ENCODE data around the gene SMG6.

The SMG6 gene

DNA sequence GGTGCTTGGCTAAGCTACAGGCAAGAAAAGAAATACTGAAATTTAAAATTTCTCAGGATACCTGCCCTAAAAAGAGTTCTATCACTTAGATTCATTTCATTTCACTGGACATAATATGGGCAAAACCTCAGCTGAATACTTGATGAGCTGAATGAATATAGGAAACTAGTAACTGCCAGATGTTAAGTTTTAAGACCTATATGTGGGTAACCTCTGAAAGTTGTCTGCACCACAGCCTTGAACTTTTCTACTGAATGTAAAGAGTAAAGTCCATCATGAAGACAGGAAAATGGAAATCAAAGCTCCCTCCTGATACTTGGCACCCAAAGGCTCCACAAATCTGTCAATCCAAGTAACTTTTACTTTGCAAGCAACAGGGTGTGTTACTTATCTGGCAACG lies 197.9 kb downstream of the SMG6 start:
- no peaks in the 10 kb centered on the region for H3K9me2 ChIP-seq (replicated peaks; ENCODE audit: insufficient read depth, low read length)
- no peaks in the 10 kb centered on the region for H3K36me3 ChIP-seq (ENCODE audit: low read length)
- no peaks in the 10 kb centered on the region for H4K20me1 ChIP-seq (ENCODE audit: low read depth, low read length)
- no peaks in the 10 kb centered on the region for H3K27me3 ChIP-seq (ENCODE audit: low read length)
- H2AFZ ChIP-seq (ENCODE audit: low read depth, low read length, severe bottlenecking): no peak overlapping the region
- no peak overlapping the region for H3K9ac ChIP-seq (ENCODE audit: low read length)
- no peak overlapping the region for H3K27ac ChIP-seq (ENCODE audit: low read depth, low read length)
- no peak overlapping the region for H3K4me2 ChIP-seq (ENCODE audit: low read depth, low read length, poor library complexity, severe bottlenecking)
- H3K9me3 ChIP-seq (ENCODE audit: insufficient read depth, low read length): no peaks in the 10 kb centered on the region
- H3F3A ChIP-seq (ENCODE audit: insufficient read depth): no peaks in the 10 kb centered on the region
- H3K79me2 ChIP-seq (ENCODE audit: insufficient read depth, low read length): no peaks in the 10 kb centered on the region
- no peak overlapping the region for H3K4me3 ChIP-seq (ENCODE audit: insufficient read depth, low read length, poor library complexity, severe bottlenecking)
- no peak for TF ChIP-seq EZH2phosphoT487 (conservative IDR thresholded peaks at IDR 0.05; ENCODE audit: low read length)
- TF ChIP-seq, protein P1, sequence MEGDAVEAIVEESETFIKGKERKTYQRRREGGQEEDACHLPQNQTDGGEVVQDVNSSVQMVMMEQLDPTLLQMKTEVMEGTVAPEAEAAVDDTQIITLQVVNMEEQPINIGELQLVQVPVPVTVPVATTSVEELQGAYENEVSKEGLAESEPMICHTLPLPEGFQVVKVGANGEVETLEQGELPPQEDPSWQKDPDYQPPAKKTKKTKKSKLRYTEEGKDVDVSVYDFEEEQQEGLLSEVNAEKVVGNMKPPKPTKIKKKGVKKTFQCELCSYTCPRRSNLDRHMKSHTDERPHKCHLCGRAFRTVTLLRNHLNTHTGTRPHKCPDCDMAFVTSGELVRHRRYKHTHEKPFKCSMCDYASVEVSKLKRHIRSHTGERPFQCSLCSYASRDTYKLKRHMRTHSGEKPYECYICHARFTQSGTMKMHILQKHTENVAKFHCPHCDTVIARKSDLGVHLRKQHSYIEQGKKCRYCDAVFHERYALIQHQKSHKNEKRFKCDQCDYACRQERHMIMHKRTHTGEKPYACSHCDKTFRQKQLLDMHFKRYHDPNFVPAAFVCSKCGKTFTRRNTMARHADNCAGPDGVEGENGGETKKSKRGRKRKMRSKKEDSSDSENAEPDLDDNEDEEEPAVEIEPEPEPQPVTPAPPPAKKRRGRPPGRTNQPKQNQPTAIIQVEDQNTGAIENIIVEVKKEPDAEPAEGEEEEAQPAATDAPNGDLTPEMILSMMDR (IDR thresholded peaks at IDR 0.05; ENCODE audit: insufficient read depth, low read length, poor library complexity, severe bottlenecking): no peak

DNA sequence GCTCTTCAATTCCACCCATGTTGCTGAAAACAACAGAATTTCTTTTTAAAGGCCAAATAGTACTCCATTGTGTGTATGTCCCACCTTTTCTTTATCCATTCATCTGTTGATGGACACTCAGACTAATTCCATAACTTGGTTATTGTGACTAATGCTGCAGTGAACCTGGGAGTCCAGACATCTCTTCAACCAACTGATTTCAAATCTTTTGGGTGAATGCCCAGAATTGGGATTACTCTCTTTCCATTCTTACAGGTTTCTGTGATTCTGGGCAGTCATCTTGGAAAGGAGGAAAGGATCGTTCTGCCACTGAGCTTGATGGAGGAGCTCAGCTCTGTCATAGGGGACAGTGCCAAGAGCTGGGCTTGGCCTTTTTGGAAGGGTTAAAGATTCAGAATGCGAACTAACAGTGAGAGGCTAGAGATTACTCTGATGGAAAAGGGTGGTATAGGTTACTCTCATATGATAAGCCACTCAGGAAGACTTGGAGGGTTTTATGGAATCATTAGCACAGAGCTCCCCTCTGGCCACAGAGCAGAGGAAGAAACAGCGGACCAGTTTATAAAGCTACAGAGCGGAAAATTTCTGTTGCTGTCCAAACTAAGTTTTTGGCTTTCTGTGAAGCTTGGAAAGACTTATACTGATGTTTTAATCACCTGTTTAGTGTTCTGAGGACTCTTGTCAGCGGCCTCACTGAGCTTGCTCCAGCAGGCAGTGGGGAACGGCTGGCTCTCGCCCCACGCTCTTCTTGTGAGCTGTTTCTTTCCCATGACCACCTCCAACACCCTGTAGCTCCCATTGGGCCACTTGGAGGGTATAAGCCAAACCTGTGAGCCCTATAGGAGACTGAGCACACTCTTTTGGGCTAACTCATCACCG lies 200.4 kb downstream of the SMG6 start:
- no peak overlapping the region for H2AFZ ChIP-seq (ENCODE audit: low read depth, low read length, severe bottlenecking)
- H3K4me3 ChIP-seq (ENCODE audit: insufficient read depth, low read length, poor library complexity, severe bottlenecking): no peak overlapping the region
- H3F3A ChIP-seq (ENCODE audit: insufficient read depth): no peaks in the 10 kb centered on the region
- H3K27me3 ChIP-seq (ENCODE audit: low read length): no peaks in the 10 kb centered on the region
- H3K4me2 ChIP-seq (ENCODE audit: low read depth, low read length, poor library complexity, severe bottlenecking): no peak overlapping the region
- no peak overlapping the region for H3K27ac ChIP-seq (ENCODE audit: low read depth, low read length)
- H3K9me2 ChIP-seq (replicated peaks; ENCODE audit: insufficient read depth, low read length): no peaks in the 10 kb centered on the region
- H3K9me3 ChIP-seq (ENCODE audit: insufficient read depth, low read length): no peaks in the 10 kb centered on the region
- TF ChIP-seq, protein P1 (IDR thresholded peaks at IDR 0.05; ENCODE audit: insufficient read depth, low read length, poor library complexity, severe bottlenecking): no peak
- TF ChIP-seq EZH2phosphoT487 (conservative IDR thresholded peaks at IDR 0.05; ENCODE audit: low read length): no peak
- no peak overlapping the region for H3K9ac ChIP-seq (ENCODE audit: low read length)
- no peaks in the 10 kb centered on the region for H3K79me2 ChIP-seq (ENCODE audit: insufficient read depth, low read length)
- no peaks in the 10 kb centered on the region for H3K36me3 ChIP-seq (ENCODE audit: low read length)
- no peaks in the 10 kb centered on the region for H4K20me1 ChIP-seq (ENCODE audit: low read depth, low read length)

DNA sequence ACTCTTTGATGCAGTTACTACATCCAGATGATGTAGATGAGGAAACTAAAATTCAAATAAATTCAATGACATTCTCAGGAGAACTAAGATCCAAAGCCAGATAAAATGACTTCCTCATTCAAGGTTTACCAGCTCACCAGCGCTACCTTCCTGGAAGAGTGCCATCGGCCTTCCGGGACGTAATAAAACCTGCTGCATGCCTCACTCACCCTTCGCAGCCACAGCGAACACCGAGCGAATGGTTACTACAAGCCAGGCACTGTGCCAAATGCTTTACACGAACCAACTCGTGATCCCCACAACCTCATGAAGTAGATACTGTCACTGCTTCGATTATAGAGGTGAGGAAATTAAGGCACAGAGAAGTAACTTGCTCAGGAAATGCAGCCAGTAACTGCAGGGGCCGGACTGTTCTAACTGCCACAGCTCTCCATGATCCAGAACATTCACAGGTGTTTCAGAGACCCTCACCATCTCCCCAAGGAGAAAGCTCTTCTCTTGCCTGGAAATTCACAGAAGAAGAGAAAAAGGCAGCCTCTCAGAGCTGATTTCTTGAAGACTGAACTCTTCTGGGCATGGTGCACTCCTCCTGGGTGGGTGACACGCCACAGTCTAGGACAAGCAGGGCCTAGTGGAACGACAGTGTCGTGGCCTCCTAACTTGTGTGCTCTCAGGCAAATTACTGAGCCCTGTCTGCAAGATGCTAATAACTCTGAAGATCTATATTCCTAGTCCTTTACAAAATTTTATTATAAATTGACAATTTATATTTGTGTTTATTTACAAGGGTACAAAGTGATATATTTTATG lies 201.9 kb downstream of the SMG6 start:
- no peaks in the 10 kb centered on the region for H4K20me1 ChIP-seq (ENCODE audit: low read depth, low read length)
- no peaks in the 10 kb centered on the region for H3K27me3 ChIP-seq (ENCODE audit: low read length)
- H3K4me3 ChIP-seq (ENCODE audit: insufficient read depth, low read length, poor library complexity, severe bottlenecking): no peak overlapping the region
- H3K36me3 ChIP-seq (ENCODE audit: low read length): no peaks in the 10 kb centered on the region
- H3K79me2 ChIP-seq (ENCODE audit: insufficient read depth, low read length): no peaks in the 10 kb centered on the region
- H2AFZ ChIP-seq (ENCODE audit: low read depth, low read length, severe bottlenecking): no peak overlapping the region
- H3K9me2 ChIP-seq (replicated peaks; ENCODE audit: insufficient read depth, low read length): no peaks in the 10 kb centered on the region
- H3F3A ChIP-seq (ENCODE audit: insufficient read depth): no peaks in the 10 kb centered on the region
- no peak overlapping the region for H3K27ac ChIP-seq (ENCODE audit: low read depth, low read length)
- TF ChIP-seq, protein P1 (IDR thresholded peaks at IDR 0.05; ENCODE audit: insufficient read depth, low read length, poor library complexity, severe bottlenecking): no peak
- no peak for TF ChIP-seq EZH2phosphoT487 (conservative IDR thresholded peaks at IDR 0.05; ENCODE audit: low read length)
- no peaks in the 10 kb centered on the region for H3K9me3 ChIP-seq (ENCODE audit: insufficient read depth, low read length)
- H3K4me2 ChIP-seq (ENCODE audit: low read depth, low read length, poor library complexity, severe bottlenecking): no peak overlapping the region
- no peak overlapping the region for H3K9ac ChIP-seq (ENCODE audit: low read length)
